ENCODE results near the gene PCDHA1.
"Not testable (repeated sequence)": the region's sequence is repeated elsewhere in the genome, so short reads cannot be mapped to it uniquely, and the experiment has no call there.

Gene PCDHA1

GRCh38 chr5:140808889-140809291, 22.9 kb downstream of the PCDHA1 start:
- no peaks in the 10 kb centered on the region for H4K20me1 ChIP-seq (ENCODE audit: insufficient read depth, low read length, poor library complexity, severe bottlenecking)

DNA sequence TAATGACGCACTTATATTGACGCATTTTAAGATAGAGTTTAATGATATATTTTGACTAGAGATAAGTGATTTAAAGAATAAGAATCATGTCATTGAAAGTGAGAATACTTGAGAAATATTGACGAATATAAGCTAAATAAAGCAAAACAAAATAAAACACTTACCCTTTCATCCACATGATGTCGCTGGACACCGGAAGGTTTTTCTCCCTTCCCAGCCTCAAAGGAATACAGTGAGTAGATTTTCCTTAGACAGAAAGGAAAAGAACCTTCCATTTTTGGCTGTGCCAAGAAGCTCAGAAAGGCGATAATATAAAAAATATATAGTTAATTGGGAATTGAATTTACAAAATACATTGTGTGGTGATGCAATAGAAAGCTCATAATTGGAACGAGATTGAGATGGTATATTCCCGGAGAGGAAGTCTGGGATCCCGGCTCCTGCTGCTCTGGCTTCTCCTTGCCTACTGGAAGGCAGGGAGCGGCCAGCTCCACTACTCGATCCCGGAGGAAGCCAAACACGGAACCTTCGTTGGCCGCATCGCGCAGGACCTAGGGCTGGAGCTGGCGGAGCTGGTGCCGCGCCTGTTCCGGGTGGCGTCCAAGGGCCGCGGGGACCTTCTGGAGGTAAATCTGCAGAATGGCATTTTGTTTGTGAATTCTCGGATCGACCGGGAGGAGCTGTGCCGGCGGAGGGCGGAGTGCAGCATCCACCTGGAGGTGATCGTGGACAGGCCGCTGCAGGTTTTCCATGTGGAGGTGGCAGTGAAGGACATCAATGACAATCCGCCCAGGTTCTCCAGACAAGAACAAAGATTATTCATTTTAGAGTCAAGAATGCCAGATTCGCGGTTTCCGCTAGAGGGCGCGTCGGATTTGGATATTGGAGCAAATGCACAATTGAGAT, 35.7 kb downstream of the PCDHA1 start, which contains the start of gene PCDHA5:
PCDHA5 (plus strand) TSS at position 239 of the 906 bp plus-strand sequence.
- no peaks in the 10 kb centered on the region for H3K9me2 ChIP-seq (replicated peaks; ENCODE audit: low read depth, low read length)
- no peak within 1 kb of the TSS for H3K4me3 ChIP-seq (ENCODE audit: low read length, poor library complexity, severe bottlenecking)
- H3K27me3 ChIP-seq (ENCODE audit: insufficient read depth, low read length, poor library complexity, severe bottlenecking): no peaks in the 10 kb centered on the region
- no peak within 1 kb of the TSS for H2AFZ ChIP-seq (ENCODE audit: low read length)
- H3K79me2 ChIP-seq (ENCODE audit: insufficient read depth, low read length): no peaks in the 10 kb centered on the region
- H3K9ac ChIP-seq (ENCODE audit: low read depth, low read length, poor library complexity, severe bottlenecking): no peak within 1 kb of the TSS
- H3K9me3 ChIP-seq (ENCODE audit: insufficient read depth, low read depth, low read length): no peaks in the 10 kb centered on the region; the same call in 1 of the 2 replicates
- no peak for TF ChIP-seq EZH2phosphoT487 (IDR thresholded peaks at IDR 0.05; ENCODE audit: borderline replicate concordance)
- TF ChIP-seq, protein P1, sequence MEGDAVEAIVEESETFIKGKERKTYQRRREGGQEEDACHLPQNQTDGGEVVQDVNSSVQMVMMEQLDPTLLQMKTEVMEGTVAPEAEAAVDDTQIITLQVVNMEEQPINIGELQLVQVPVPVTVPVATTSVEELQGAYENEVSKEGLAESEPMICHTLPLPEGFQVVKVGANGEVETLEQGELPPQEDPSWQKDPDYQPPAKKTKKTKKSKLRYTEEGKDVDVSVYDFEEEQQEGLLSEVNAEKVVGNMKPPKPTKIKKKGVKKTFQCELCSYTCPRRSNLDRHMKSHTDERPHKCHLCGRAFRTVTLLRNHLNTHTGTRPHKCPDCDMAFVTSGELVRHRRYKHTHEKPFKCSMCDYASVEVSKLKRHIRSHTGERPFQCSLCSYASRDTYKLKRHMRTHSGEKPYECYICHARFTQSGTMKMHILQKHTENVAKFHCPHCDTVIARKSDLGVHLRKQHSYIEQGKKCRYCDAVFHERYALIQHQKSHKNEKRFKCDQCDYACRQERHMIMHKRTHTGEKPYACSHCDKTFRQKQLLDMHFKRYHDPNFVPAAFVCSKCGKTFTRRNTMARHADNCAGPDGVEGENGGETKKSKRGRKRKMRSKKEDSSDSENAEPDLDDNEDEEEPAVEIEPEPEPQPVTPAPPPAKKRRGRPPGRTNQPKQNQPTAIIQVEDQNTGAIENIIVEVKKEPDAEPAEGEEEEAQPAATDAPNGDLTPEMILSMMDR (conservative IDR thresholded peaks at IDR 0.05; ENCODE audit: low read length): no peak
- H3K36me3 ChIP-seq (ENCODE audit: insufficient read depth, low read length): no peaks in the 10 kb centered on the region
- H4K20me1 ChIP-seq (ENCODE audit: insufficient read depth, low read length, poor library complexity, severe bottlenecking): no peaks in the 10 kb centered on the region
- H3K4me2 ChIP-seq (ENCODE audit: low read depth, low read length, poor library complexity, severe bottlenecking): no peak within 1 kb of the TSS
- no peaks in the 10 kb centered on the region for H3F3A ChIP-seq (ENCODE audit: low read depth)
- no peaks in the 10 kb centered on the region for H3K4me1 ChIP-seq (ENCODE audit: insufficient read depth, low read length, poor library complexity, severe bottlenecking)

More at GRCh38 chr5:140808889-140809291, 22.9 kb downstream of the PCDHA1 start:
- no peaks in the 10 kb centered on the region for H3K9me2 ChIP-seq (replicated peaks; ENCODE audit: low read depth, low read length)
- no peaks in the 10 kb centered on the region for H3K9me3 ChIP-seq (ENCODE audit: insufficient read depth, low read depth, low read length)
- no peaks in the 10 kb centered on the region for H3F3A ChIP-seq (ENCODE audit: low read depth)
- no peak overlapping the region for H3K9ac ChIP-seq (ENCODE audit: low read depth, low read length, poor library complexity, severe bottlenecking)
- H3K4me2 ChIP-seq (ENCODE audit: low read depth, low read length, poor library complexity, severe bottlenecking): no peak overlapping the region
- no peak overlapping the region for H3K4me3 ChIP-seq (ENCODE audit: low read length, poor library complexity, severe bottlenecking)
- H3K79me2 ChIP-seq (ENCODE audit: insufficient read depth, low read length): no peaks in the 10 kb centered on the region
- no peaks in the 10 kb centered on the region for H3K4me1 ChIP-seq (ENCODE audit: insufficient read depth, low read length, poor library complexity, severe bottlenecking)
- H2AFZ ChIP-seq (ENCODE audit: low read length): no peak overlapping the region
- no peaks in the 10 kb centered on the region for H3K27me3 ChIP-seq (ENCODE audit: insufficient read depth, low read length, poor library complexity, severe bottlenecking)
- no peaks in the 10 kb centered on the region for H3K36me3 ChIP-seq (ENCODE audit: insufficient read depth, low read length)
- TF ChIP-seq EZH2phosphoT487 (IDR thresholded peaks at IDR 0.05; ENCODE audit: borderline replicate concordance): no peak
- TF ChIP-seq, protein P1 (conservative IDR thresholded peaks at IDR 0.05; ENCODE audit: low read length): no peak

GRCh38 chr5:140822281-140822629, 36.3 kb downstream of the PCDHA1 start:
- H4K20me1 ChIP-seq (ENCODE audit: insufficient read depth, low read length, poor library complexity, severe bottlenecking): no peaks in the 10 kb centered on the region
- H3K36me3 ChIP-seq (ENCODE audit: insufficient read depth, low read length): no peaks in the 10 kb centered on the region
- H3K4me3 ChIP-seq (ENCODE audit: low read length, poor library complexity, severe bottlenecking): no peak overlapping the region
- no peak overlapping the region for H3K9ac ChIP-seq (ENCODE audit: low read depth, low read length, poor library complexity, severe bottlenecking)
- no peaks in the 10 kb centered on the region for H3K4me1 ChIP-seq (ENCODE audit: insufficient read depth, low read length, poor library complexity, severe bottlenecking)
- H3K27me3 ChIP-seq (ENCODE audit: insufficient read depth, low read length, poor library complexity, severe bottlenecking): no peaks in the 10 kb centered on the region
- TF ChIP-seq EZH2phosphoT487 (IDR thresholded peaks at IDR 0.05; ENCODE audit: borderline replicate concordance): no peak
- TF ChIP-seq, protein P1 (conservative IDR thresholded peaks at IDR 0.05; ENCODE audit: low read length): no peak
- H3K79me2 ChIP-seq (ENCODE audit: insufficient read depth, low read length): no peaks in the 10 kb centered on the region
- H3K9me2 ChIP-seq (replicated peaks; ENCODE audit: low read depth, low read length): no peaks in the 10 kb centered on the region
- H2AFZ ChIP-seq (ENCODE audit: low read length): no peak overlapping the region
- H3K4me2 ChIP-seq (ENCODE audit: low read depth, low read length, poor library complexity, severe bottlenecking): no peak overlapping the region
- H3K9me3 ChIP-seq (ENCODE audit: insufficient read depth, low read depth, low read length): no peaks in the 10 kb centered on the region; the same call in 1 of the 2 replicates
- H3F3A ChIP-seq (ENCODE audit: low read depth): no peaks in the 10 kb centered on the region

- H3K9me3 ChIP-seq (ENCODE audit: insufficient read depth, low read depth, low read length); H3K4me3 ChIP-seq (ENCODE audit: low read length, poor library complexity, severe bottlenecking); H3K27me3 ChIP-seq (ENCODE audit: insufficient read depth, low read length, poor library complexity, severe bottlenecking); H3K9me2 ChIP-seq (replicated peaks; ENCODE audit: low read depth, low read length); H3K36me3 ChIP-seq (ENCODE audit: insufficient read depth, low read length); H3F3A ChIP-seq (ENCODE audit: low read depth); H3K4me1 ChIP-seq (ENCODE audit: insufficient read depth, low read length, poor library complexity, severe bottlenecking); H2AFZ ChIP-seq (ENCODE audit: low read length); H3K79me2 ChIP-seq (ENCODE audit: insufficient read depth, low read length); H3K9ac ChIP-seq (ENCODE audit: low read depth, low read length, poor library complexity, severe bottlenecking); H4K20me1 ChIP-seq (ENCODE audit: insufficient read depth, low read length, poor library complexity, severe bottlenecking); H3K4me2 ChIP-seq (ENCODE audit: low read depth, low read length, poor library complexity, severe bottlenecking): not testable (repeated sequence)
Observed at GRCh38 chr5:140822969-140823368, 37.0 kb downstream of the PCDHA1 start.

All from Loucy (cell line).